Muscle of back (tissue), 13 donors: ENCODE measurements around the gene THSD1. TPM values are rescaled to one million over a fixed set of nuclear protein-coding genes. Genes with fewer than 3 reads are reported as not detected.

Experiments
- DNase-seq, 3 donors: peaks; one replicate each; pipeline versions ENCODE4 v3.0.0 to v3.0.0-alpha.2; 2013
- long read RNA-seq, 9 donors: transcript quantifications; one replicate each; lab custom pipeline, GENCODE V29; 2026
- polyA plus RNA-seq, 10 donors: library from polyadenylated mRNA; unstranded; fragments of 120-200 nt; gene quantifications; one replicate each; pipeline ENCODE4 v1.2.1, GENCODE V29; 2013; ENCODE audit not compliant: insufficient read length in 10 of 10

THSD1 gene, protein sequence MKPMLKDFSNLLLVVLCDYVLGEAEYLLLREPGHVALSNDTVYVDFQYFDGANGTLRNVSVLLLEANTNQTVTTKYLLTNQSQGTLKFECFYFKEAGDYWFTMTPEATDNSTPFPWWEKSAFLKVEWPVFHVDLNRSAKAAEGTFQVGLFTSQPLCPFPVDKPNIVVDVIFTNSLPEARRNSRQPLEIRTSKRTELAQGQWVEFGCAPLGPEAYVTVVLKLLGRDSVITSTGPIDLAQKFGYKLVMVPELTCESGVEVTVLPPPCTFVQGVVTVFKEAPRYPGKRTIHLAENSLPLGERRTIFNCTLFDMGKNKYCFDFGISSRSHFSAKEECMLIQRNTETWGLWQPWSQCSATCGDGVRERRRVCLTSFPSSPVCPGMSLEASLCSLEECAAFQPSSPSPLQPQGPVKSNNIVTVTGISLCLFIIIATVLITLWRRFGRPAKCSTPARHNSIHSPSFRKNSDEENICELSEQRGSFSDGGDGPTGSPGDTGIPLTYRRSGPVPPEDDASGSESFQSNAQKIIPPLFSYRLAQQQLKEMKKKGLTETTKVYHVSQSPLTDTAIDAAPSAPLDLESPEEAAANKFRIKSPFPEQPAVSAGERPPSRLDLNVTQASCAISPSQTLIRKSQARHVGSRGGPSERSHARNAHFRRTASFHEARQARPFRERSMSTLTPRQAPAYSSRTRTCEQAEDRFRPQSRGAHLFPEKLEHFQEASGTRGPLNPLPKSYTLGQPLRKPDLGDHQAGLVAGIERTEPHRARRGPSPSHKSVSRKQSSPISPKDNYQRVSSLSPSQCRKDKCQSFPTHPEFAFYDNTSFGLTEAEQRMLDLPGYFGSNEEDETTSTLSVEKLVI
- polyA plus RNA-seq, result 10 to 100 TPM; 16.7 to 25.3 (median 20.8) TPM
- long read RNA-seq, donor 1, partial matches to known transcripts, result 0 of 4 reads
- long read RNA-seq, donor 1, other reads (novel, unspliced or antisense), result 0 of 4 reads
- long read RNA-seq, donor 2, partial matches to known transcripts, result 0 of 3 reads
- long read RNA-seq, donor 2, other reads (novel, unspliced or antisense), result 0 of 3 reads
- long read RNA-seq, donor 3, result 0 reads
- long read RNA-seq, donor 4, result 0 reads
- long read RNA-seq, donor 5, partial matches to known transcripts, result 0 of 7 reads
- long read RNA-seq, donor 5, other reads (novel, unspliced or antisense), result 0 of 7 reads
- long read RNA-seq, donor 6, transcript THSD1-201 (5 exons, 2,962 nt), result major isoform, 5 of 8 reads
- long read RNA-seq, donor 6, partial matches to known transcripts, result 0 of 8 reads
- long read RNA-seq, donor 6, other reads (novel, unspliced or antisense), result 0 of 8 reads
- long read RNA-seq, donor 7, transcript THSD1-201 (5 exons, 2,962 nt), result major isoform, 6 of 13 reads
- long read RNA-seq, donor 7, partial matches to known transcripts, result 6 of 13 reads
- long read RNA-seq, donor 7, other reads (novel, unspliced or antisense), result 0 of 13 reads
- long read RNA-seq, donor 8, partial matches to known transcripts, result 0 of 1 reads
- long read RNA-seq, donor 8, other reads (novel, unspliced or antisense), result 0 of 1 reads
- long read RNA-seq, donor 9, partial matches to known transcripts, result 0 of 1 reads
- long read RNA-seq, donor 9, other reads (novel, unspliced or antisense), result 0 of 1 reads

DNA sequence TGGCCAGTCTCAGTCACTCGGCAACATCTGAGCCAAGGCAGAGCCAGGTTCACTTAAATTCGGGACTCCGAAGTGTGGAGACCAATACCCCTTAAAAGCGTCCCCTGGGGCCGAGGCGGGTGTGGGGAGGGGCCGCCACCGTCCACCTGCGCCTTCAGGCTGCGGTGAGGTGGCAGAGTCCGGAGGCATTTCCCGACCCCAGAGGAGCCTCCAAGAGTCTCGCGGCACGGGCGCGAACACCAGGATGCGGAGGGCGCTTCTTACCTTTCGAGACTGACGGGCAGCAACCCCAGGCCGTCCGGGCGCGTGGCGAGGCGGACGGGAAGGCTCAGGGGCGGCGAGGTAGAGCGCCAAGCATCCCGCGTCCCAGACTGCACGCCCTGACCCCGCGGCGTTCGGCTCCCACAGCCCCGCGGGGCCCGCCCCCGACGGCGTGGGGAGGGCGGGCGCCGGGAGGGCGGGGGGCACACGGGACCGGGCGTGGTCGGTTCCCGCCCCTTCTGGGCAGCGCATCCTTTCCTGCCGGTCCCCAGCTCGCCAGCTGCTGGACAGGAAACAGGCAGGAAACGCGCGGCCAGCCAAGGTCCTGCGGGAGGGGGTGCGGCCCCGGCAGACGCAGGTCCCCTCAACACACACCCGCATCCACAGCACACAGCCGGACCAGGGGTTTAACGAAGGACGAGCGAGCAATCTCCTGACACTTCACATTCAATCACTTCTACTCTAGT, at the start of gene THSD1:
Gene THSD1, minus strand, starts transcription at position 406 of the 728 bp plus-strand sequence. CDS start 3,572 bp downstream, outside the sequence.
- DNase-seq, result peak; percentile 33 to 85 (median 65)

DNA sequence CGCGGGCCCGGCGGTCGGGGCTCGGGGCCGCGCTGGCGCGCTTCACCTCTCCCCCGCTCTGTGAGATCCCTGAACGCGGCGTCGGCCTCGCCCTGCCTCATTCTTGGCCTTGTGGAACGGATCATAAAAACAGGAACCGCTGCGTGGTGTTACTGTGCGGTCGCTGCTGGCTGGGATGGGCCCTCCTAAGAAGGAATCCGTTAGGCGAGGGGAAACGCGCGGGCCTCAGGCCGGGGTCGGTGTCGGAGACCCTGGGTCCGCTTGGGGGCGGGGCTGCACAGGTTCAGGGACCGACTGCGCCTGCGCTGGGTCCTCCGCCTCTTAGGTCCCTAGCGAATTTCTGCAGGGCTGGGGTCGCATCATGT, 49.7 kb upstream of the THSD1 start:
- peak; percentile 59 to 93 (median 79) for DNase-seq

DNA sequence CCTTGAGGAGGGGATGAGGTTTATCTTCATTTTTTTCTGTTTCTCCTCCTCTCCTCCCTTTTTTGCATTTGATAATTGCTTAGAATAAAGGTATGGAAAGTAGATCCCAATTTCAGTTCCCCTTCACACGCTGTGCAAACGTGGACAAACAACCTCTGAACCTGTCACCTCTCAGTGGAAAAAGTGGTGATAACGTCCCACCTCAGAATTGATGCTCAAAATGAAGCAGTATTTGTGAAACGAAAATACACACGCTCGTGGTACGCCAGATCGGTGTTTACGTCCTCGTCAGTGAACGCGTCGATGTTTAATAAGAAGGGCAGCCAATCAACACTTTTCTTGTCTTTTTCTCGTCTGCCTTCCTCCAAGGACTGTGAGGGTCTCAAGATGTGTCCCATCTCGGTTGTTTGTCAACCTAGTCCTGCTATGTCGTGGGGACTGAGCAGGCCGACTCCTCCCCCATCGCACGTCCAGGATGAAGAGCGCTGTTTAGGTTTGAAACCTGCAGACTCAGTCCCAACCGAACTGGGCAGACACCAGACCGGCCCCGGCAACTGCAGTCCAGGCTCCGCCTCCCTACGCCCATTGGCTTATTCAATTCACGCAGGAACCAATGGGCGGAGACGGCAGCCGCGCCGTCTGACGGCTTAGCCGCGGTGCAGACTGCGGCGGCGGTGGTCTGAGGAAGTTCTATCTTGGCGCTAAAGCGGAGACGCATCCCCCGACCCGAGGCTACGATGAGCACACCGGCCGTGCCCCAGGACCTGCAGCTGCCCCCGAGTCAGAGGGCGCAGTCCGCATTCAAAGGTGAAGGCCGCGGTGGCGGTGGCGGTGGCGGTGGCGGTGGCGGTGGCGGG, 49.1 kb upstream of the THSD1 start, which contains the start of gene CKAP2:
Gene CKAP2, plus strand, starts transcription at position 659 of the 857 bp plus-strand sequence. Its CDS starts 79 bp downstream, at position 738.
- DNase-seq, result peak; percentile 94 to 98 (median 96)

DNA sequence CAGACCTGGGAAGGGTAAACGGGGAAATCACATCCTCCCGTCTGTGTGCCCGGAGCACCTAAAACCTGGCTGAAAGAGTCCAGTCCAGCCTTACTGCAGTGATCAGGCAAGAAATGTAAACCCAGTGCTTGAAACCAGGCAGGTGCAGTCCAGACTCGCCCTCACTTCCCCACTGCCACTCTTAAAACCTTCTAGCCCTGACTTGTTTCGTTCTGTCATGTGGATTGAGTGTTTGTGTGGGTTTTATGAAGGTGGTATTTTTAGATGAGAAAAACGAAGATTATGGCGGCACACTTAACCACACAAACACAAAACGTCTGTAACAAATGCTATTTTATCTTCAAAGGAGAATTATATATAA, 48.5 kb upstream of the THSD1 start:
- DNase-seq, result peak in 2 of 3 donors; percentile 21 to 34

DNA sequence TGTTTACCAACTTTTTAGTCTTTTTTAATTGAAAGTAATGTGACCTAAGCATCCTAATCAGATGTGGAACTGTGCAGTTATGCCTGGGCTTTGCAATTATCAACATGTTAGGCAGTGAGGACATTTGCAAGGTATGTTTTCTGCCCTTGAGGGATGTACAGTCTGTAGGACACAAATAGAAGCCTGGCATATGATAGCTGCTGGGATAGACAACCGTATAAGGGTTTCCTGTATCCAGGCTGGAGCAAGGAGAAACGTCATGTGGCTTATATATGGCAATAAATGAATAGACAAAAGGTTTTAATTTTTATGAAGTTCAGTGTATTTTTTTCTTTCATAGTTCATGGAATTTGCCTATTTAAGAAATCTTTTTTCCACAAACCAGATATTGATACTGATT, 46.5 kb upstream of the THSD1 start:
- no peak for DNase-seq

DNA sequence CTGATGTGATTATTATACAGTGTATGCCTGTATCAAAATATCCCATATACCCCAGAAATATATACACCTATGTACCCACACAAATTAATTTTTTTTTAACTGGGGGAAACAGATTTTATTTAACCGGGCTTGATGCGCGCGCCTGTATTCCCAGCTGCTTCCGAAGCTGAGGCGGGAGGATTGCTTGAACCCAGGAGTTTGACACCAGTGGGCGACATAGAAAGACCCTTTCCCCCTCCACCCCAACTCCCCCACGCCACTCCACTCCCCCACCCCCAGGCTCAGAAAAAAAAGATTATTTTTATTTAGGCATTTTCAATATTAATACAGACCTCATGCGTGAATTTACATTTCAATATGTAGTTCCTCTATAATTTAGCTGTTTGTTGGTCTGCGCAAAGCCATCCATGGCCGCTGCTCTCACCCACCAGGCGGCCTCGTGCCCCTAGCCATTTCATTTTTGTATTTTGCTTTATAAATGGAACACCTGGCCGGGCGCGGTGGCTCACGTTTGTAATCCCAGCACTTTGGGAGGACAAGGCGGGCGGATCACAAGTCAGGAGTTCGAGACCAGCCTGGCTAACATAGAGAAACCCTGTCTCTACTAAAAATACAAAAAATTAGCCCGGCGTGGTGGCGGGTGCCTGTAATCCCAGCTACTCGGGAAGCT, 45.3 kb upstream of the THSD1 start:
- no peak for DNase-seq

DNA sequence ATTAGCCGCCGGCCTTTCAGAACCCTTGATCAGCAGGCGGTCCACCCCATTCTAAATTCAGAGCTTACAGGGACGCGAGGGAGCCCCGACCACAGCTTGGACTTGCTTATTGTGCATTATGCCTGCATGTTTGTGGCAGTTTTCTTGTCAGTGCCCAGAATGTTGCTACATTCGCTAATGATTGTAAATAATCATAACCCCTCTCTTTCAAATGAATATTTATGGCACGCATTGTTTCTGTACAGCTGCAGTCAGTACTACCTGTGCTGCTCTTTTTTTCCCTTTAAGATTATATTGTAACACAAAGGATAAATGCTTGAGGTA, 44.8 kb upstream of the THSD1 start:
- no peak for DNase-seq

DNA sequence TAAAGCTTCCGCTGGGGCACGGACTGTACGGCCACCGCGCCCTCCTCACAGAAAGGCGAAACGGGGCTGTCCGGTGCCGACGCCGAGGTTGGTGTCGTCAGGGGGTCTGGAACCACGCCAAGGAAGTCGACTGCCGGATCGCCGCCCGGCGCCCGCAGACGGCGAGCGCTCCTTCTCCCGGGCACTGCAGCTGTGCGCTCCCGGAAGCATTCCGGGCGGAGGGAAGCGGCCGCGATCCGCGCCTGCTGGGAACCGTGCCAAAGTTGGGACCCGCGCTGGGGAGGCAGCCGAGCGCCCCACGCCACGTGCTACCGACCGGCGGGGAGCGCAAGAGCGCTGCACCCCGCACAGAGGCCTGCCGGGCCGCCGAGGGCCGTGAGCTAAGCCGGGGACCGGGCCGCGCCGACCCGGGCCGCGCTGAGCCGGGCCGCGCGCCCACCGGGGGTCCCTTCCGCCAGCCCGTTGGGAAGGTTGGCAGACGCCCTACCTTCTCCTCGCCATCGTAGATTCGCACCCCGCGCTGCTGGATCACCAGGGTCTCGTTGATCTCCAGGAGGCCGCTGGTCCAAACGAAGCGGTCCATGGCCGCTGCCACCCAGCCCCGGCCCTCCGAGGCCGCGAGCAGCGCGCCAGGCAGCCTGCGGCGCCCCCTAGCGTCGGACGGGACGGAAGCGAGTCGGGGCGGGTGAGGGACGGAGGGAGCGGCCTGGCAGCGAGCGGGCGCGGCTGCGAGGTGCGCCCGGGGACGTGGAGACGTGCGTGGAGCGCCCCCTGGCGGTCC, 44.2 kb upstream of the THSD1 start, which contains the start of gene VPS36:
Gene VPS36, minus strand, starts transcription at position 623 of the 781 bp plus-strand sequence. Its CDS starts 40 bp downstream, at position 583.
- peak; percentile 96 to 99 (median 99) for DNase-seq

DNA sequence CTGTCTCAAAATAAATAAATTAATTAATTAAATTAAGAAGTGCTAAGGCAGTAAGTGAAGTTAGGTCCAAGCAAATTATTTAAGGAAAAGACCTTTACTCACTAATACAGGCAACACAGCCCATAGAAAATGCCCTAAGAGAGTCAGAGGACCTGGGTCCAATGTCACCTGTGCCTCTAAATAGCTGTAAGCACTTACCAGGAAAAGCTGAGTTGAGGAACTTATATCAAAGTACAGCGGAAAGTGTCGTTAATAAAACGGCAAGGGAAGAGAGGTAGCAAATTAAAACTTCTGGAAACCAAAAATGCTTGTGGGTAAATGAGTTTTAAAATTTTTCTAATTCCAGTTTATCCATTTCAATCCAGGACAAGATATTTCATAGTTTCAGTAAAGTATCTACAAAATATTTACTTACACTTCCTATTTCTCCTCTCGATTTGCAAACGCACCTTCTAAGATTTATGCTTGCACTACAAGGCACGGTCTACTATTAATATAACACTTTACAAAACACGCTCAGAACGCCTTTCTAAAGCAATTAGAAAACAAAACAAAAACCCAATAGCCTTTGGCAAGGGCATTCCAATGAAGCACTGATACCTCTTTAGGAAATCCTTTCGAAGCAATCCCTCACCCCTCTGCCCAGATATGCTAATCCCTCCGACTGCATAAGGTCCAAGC, 43.5 kb upstream of the THSD1 start:
- DNase-seq, result no peak

DNA sequence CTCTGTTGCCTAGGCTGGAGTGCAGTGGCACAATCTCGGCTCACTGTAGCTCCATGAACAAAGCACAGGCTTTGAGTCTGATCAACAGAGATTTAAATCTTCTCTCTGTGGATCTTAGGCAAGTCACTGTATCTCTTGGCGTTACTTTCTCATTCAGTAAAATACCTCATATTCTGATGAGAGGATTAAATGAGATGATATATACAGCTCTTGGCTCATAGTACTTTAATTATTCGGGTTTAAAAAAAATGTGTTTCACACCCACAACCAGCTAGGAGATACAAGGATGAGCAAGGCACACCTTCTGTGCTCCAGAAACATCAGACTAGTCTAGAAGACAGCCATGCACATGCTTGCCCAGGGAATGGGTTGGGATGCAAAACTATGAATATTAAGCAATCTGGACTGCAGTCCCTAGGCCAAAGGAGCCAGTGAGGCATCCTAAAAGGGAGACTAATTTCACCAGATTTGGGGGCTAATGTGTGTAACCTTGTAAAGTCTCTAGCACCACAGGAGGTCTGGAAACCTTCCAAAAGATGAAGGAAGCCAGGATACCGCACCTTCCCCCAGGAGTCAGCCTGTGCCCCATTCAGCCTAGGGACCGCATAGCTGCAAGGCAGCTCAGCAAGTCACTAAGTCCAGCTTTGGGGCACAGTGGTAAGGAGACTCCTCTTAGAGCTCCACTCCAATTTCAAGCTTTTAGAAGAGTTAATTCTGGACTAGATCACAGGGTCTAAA, 42.0 kb upstream of the THSD1 start:
- DNase-seq, result no peak

DNA sequence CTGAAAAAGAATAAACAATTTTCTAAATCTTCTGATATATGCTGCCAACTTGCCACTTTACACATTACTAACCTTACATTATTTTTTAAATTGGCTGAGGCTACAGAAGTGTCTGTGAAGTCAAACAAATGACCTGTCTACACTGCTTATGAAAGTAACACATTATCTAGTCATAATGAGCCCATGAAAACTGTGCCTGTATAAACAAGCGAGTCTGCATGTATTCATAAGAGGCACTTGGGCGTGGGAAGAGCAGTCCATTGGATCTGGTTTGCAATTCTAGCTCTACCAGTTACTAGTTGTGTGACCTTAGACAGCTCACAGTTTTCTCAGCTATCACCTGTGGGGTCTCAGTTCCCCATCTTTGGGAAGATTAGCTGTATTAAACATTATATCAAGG, 41.4 kb upstream of the THSD1 start:
- DNase-seq, result no peak

DNA sequence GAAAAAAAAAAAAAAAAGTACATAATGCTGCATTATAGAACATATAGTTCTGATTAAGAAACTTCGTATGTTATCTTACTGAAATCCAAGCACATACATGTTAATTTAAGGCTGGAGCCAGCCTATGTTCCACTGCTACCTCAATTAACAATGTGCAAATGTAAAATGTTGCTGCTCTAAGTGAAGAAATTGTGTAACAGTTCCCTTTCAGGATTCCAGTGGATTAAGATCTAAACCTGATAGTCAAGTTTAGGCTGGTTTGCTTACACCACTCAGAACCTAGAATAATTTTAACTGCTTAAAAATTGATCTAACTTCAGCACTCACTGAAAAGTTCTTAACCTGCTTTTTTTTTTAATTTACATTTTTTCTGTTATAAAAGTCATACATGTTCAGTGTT, 40.3 kb upstream of the THSD1 start:
- DNase-seq, result no peak

DNA sequence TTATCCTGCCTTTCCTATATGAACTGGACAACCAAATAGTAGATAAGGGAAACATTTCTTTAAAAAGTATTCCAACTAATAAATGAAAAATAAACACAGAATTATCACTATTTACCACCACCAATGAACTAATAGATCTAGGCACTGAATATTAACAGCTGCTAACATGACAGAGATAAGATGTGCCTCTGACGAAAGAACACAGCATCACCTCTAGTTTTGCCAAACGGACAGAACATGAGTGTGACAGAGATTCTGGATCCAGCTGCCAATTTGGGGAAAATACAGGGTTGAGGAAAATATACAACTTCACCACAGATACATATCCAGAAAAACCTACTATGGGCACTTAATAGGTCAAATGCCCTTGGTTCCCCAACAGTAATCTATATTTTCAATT, 26.5 kb upstream of the THSD1 start:
- DNase-seq, result no peak

DNA sequence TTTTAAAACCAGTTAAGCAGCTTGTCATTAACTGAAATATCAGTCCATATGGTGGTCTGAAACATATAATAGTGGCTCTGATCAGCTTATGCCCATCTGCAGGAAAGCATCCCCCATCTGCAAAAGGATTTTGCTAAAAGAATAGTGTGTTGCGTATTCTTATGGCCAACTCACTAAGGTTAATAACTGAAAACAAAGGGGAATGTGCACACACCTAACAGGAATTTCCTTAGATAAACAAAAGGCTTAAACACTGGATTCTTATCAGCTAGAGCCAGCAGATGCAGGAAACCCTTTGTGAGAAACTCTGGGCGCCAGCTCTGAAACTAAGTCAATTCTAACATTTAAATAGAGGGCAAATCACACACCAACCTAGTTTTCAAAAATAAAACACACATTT, 22.3 kb upstream of the THSD1 start:
- DNase-seq, result peak in 1 of 3 donors; percentile 16

DNA sequence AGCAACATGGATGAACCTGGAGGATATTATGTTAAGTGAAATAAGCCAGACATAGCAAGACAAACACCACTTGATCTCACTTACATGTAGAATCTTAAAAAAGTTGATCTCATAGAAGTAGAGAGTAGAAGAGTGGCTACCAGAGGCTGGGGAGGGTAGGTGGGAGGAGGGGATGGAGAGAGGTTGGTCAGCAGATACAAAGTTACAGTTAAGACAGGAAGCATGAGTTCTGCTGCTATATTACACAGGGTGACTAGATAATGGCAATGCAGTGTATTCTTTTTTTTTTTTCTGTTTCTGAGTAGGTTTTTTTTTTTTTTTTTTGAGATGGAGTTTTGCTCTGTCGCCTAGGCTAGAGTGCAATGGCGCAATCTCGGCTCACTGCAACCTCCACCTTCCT, 15.2 kb upstream of the THSD1 start:
- DNase-seq, result no peak

DNA sequence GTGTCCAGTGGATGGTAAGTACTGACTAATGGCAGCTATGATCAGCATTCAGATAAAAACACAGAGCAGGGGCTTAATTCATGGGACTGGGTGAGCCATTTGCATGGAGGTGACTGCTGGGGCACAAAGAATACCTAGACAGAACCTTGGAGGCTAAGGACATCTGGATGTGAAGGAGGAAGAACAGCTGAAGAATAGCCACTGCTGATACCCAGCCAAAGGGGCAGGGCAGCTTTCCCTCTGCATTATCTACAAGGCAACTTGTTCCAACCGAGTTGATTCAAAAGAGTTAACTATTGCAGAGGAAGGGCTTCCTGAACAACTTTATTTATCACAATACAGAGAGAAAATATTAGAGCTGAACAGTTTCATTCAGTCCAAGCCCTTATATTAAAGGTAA, 13.1 kb upstream of the THSD1 start:
- DNase-seq, result no peak

DNA sequence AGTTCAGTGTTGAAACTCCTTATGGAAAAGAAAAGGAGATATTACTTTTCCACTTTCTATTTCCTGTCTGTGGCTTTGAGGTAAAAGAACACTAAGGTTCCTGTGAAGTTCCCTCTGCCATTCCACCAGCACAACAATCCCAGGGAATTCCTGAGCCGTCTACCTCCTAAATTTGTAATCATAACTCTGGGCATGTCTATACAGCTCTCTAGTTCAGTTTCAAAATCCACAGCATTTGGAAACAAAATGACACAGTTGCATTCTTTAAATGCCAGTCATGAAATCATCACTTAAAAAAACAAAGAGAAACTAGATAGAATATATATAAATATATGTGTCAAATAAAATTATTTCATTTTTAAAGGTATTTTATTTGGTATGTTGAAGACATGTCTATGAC, 9.0 kb upstream of the THSD1 start:
- DNase-seq, result no peak
